Measurements from ENCODE around the gene TTC34. TPM values are rescaled to one million over a fixed set of nuclear protein-coding genes. Genes with fewer than 3 reads are reported as not detected.

The TTC34 gene
- total RNA-seq, 3 donors from 2014 or later: 0.16 to 0.88 (median 0.66) TPM

- Histone ChIP-seq H3K4me1 (no peaks in the 10 kb centered on the region), H3K27me3 (peaks cover 0 to 62% of the 10 kb centered on the region in 2 donors), H3K36me3 (no peaks in the 10 kb centered on the region), H3K9me3 (peaks cover 10 to 12% of the 10 kb centered on the region in 2 donors), H3K4me3 (no peak overlapping the region), H3K27ac (no peak overlapping the region)
- TF ChIP-seq CTCF (IDR thresholded peaks at IDR 0.05): no peak
- no peak for TF ChIP-seq POLR2A (IDR thresholded peaks at IDR 0.05)
- no peak for DNase-seq (ENCODE audit: low spot score in 2 of 2)
- intact Hi-C loops (cut with DNase I; ENCODE audit: low total_unique reads): no loop called here
Measured at GRCh38 chr1:2832506-2833453, 31.3 kb upstream of the TTC34 start.

DNA sequence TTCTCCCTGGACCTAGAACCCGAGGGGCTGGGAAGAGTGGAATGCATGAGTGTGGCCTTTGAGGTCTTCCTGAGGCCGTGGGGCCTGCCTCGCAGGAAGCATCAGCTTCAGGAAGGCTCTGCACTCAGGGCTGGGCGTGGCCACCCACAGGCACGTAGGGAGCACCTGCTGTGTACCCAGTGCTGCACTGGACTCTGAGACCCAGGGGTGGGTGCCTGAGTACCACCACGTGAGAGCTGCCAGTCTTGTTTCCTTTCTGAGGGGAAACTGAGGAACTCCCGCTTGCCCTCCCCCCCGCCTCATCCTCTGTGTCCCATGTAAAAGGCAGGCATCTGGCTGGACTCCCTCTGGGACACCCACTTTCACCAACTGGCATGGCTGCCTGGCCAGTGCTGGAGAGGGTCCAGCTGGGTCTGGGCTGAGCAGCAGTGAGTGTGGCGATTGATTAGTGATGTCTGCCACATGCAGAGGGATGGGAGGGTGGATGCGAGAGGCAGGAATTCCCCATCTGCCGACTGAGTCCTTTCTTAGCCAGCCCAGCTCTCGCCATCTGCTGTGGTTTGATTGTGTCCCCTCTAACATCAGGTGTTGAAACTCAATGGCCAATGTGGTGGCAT lies 30.2 kb upstream of the TTC34 start:
- Histone ChIP-seq H3K27ac (no peak overlapping the region), H3K36me3 (no peaks in the 10 kb centered on the region), H3K4me1 (no peaks in the 10 kb centered on the region), H3K4me3 (no peak overlapping the region), H3K27me3 (peaks cover 0 to 70% of the 10 kb centered on the region in 2 donors), H3K9me3 (peaks cover 20 to 22% of the 10 kb centered on the region in 2 donors)
- TF ChIP-seq POLR2A (IDR thresholded peaks at IDR 0.05) (no peak), CTCF (IDR thresholded peaks at IDR 0.05) (no peak), POLR2AphosphoS5 (IDR thresholded peaks at IDR 0.05) (no peak)
- intact Hi-C loops (cut with DNase I; ENCODE audit: low total_unique reads): no loop called here
- DNase-seq (ENCODE audit: low spot score in 2 of 2): no peak

DNA sequence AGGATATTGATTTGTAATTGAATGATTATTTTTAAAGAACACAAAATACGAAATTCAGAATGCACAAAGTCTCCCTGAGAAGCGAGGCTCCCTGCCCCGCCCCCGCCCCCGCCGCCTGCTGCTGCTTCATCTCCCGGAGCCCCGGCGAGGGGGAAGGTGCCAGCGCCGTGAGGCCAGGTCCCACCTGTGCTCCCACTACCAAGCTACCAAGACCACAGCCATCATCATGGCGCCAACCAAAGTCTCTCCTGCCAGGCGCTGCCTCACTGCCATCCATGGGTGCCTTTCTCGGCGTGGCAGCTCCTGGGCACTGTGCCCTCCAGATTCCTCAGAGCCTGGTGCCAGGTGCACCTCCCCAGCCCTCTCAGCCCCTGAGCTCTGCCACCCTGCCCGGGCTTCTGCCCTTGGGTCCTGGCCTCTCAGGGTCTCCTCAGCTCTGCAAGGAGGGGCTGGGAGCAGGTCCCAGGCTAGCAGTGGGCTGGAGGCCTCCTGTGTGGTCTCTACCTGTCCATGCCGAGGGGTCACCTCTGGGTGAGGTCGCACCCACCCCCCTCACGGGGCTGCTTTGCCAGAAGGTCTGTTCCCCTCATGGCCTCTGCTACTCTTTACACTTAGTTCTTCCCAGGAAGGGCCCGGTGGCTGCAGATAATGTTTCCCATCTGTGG lies 29.4 kb upstream of the TTC34 start:
- Histone ChIP-seq H3K27me3 (peaks cover 0 to 79% of the 10 kb centered on the region in 2 donors), H3K4me3 (no peak overlapping the region), H3K9me3 (peaks cover 20 to 22% of the 10 kb centered on the region in 2 donors), H3K36me3 (no peaks in the 10 kb centered on the region), H3K27ac (no peak overlapping the region), H3K4me1 (no peaks in the 10 kb centered on the region)
- no peak for DNase-seq (ENCODE audit: low spot score in 2 of 2)
- TF ChIP-seq CTCF (IDR thresholded peaks at IDR 0.05) (no peak), POLR2AphosphoS5 (IDR thresholded peaks at IDR 0.05) (no peak), POLR2A (IDR thresholded peaks at IDR 0.05) (no peak)
- intact Hi-C loops (cut with DNase I; ENCODE audit: low total_unique reads): no loop called here

- Histone ChIP-seq H3K27ac (no peak overlapping the region), H3K4me1 (no peaks in the 10 kb centered on the region), H3K4me3 (no peak overlapping the region), H3K9me3 (peaks cover 20 to 22% of the 10 kb centered on the region in 2 donors), H3K36me3 (no peaks in the 10 kb centered on the region), H3K27me3 (peaks cover 0 to 84% of the 10 kb centered on the region in 2 donors)
- TF ChIP-seq POLR2A (IDR thresholded peaks at IDR 0.05) (no peak), CTCF (IDR thresholded peaks at IDR 0.05) (no peak), POLR2AphosphoS5 (IDR thresholded peaks at IDR 0.05) (no peak)
- no peak for DNase-seq (ENCODE audit: low spot score in 2 of 2)
- intact Hi-C loops (cut with DNase I; ENCODE audit: low total_unique reads): no loop called here
Measured at GRCh38 chr1:2829846-2830615, 28.5 kb upstream of the TTC34 start.
